CD4-positive, alpha-beta T cell (primary cell): ENCODE results near the gene TSTD1. TPM values are rescaled to one million over a fixed set of nuclear protein-coding genes. Genes with fewer than 3 reads are reported as not detected.
A peak's percentile ranks its signal among the peaks of the same experiment; 100 is the strongest.

Experiments
- ATAC-seq: fragments of 200-7000 bp; cut with Tn5 transposase; one replicate; pipeline ENCODE4 v1.10.0; 2022; ENCODE audit warnings: mild to moderate bottlenecking; ENCODE audit not compliant: poor library complexity
- CTCF ChIA-PET: fragments of 350-600 bp; sonication (Branson Sonifier 250); formaldehyde crosslinking; loops from one replicate; lab custom pipeline; 2021; ENCODE audit warnings: antibody characterized with exemption, inconsistent platforms; lab: Charles Lee
- POLR2A ChIA-PET: fragments of 350-600 bp; sonication (Branson Sonifier 250); formaldehyde crosslinking; loops from one replicate; lab custom pipeline; 2021; ENCODE audit warnings: antibody characterized with exemption, inconsistent platforms; lab: Charles Lee
- DNase-seq, 14 experiments: peaks; one replicate each; pipeline ENCODE4 v3.0.0-alpha.2; 2013 to 2020; ENCODE audit warnings: mixed read lengths in 2 of 14
- H3K27ac ChIP-seq, 2 donors: one replicate each; pipeline versions ENCODE4 v1.5.1 to v1.7.0; 2013; ENCODE audit warnings: low read length in 2 of 2, low read depth in 1 of 2, mild to moderate bottlenecking in 1 of 2
- H3K27me3 ChIP-seq, 2 experiments: 1 replicate in 1 of 2; 2 replicates in 1 of 2; pipeline versions ENCODE4 v1.6.1 to v1.7.0; 2013; ENCODE audit warnings: low read length in 2 of 2, control low read depth in 1 of 2, mild to moderate bottlenecking in 1 of 2, moderate library complexity in 1 of 2; ENCODE audit not compliant: insufficient read depth in 2 of 2, control insufficient read depth in 1 of 2
- H3K36me3 ChIP-seq: one replicate; pipeline ENCODE4 v1.6.1; 2013; ENCODE audit warnings: low read length, control low read depth; ENCODE audit not compliant: insufficient read depth
- H3K4me1 ChIP-seq: one replicate; pipeline ENCODE4 v1.6.1; 2013; ENCODE audit warnings: low read length, control low read depth; ENCODE audit not compliant: insufficient read depth
- H3K4me3 ChIP-seq: one replicate; pipeline ENCODE4 v1.5.1; 2013; ENCODE audit warnings: mild to moderate bottlenecking, low read length, moderate library complexity
- H3K9me3 ChIP-seq, 2 experiments: 1 replicate in 1 of 2; 2 replicates in 1 of 2; pipeline versions ENCODE4 v1.6.1 to v1.7.0; 2013; ENCODE audit warnings: low read length in 2 of 2, mild to moderate bottlenecking in 2 of 2, control low read depth in 1 of 2, moderate library complexity in 1 of 2; ENCODE audit not compliant: control insufficient read depth in 1 of 2, insufficient read depth in 1 of 2
- H3K27ac Mint-ChIP-seq: one replicate; pipeline ENCODE4 v1.8.0; 2020; ENCODE audit warnings: mixed read lengths
- H3K27me3 Mint-ChIP-seq: one replicate; pipeline ENCODE4 v1.8.0; 2021; ENCODE audit warnings: mixed read lengths
- H3K36me3 Mint-ChIP-seq: one replicate; pipeline ENCODE4 v1.8.0; 2021; ENCODE audit warnings: low read depth, mixed read lengths
- H3K4me1 Mint-ChIP-seq: one replicate; pipeline ENCODE4 v1.8.0; 2021; ENCODE audit warnings: low read depth, mixed read lengths
- H3K4me3 Mint-ChIP-seq: one replicate; pipeline ENCODE4 v1.8.0; 2020; ENCODE audit warnings: mild to moderate bottlenecking, mixed read lengths
- H3K9me3 Mint-ChIP-seq: one replicate; pipeline ENCODE4 v1.8.0; 2020; ENCODE audit warnings: mixed read lengths
- CTCF ChIP-seq: fragments of 200-600 bp; IDR thresholded peaks from one replicate; pipeline ENCODE4 v1.8.0; 2022; ENCODE audit warnings: antibody characterized with exemption, mild to moderate bottlenecking
- intact Hi-C, 2 experiments: fragments of 100-400 bp; cut with DNase I in 1 of 2; cut with micrococcal nuclease in 1 of 2; formaldehyde crosslinking; loops; one replicate each; pipeline versions ENCODE4 v1.15.1 to v1.9.0; 2023 to 2025; cut with DNase I, micrococcal nuclease
- total RNA-seq, 174 experiments: library from RNA in 2 of 174; stranded (reverse) in 2 of 174; gene quantifications; one replicate each; pipeline ENCODE4 v1.2.3 and lab custom pipeline; 2021 to 2026

TSTD1 gene
- total RNA-seq, 2 experiments from 2014 or later = 38.0 to 40.3 TPM

GRCh38 chr1:161074676-161075368 lies 36.1 kb upstream of the TSTD1 start:
- Histone ChIP-seq H3K4me1 (peaks cover 26% of the 10 kb centered on the region), H3K27ac (no peak overlapping the region), H3K27me3 (no peaks in the 10 kb centered on the region), H3K9me3 (no peaks in the 10 kb centered on the region), H3K36me3 (no peaks in the 10 kb centered on the region), H3K4me3 (no peak overlapping the region)
- TF ChIP-seq CTCF = no peak
- no peak for ATAC-seq
- H3K36me3 Mint-ChIP-seq = peaks cover 2% of the 10 kb centered on the region
- POLR2A ChIA-PET = no interaction called here
- no peak overlapping the region for H3K27ac Mint-ChIP-seq
- no peak overlapping the region for H3K4me3 Mint-ChIP-seq
- CTCF ChIA-PET = interaction anchor here (1.0 kb wide), 1 partner anchor 63 kb away, joined by 3 read pairs; no protein-coding TSS in a partner anchor
- intact Hi-C loops = no loop called here
- H3K27me3 Mint-ChIP-seq = no peaks in the 10 kb centered on the region
- no peak for DNase-seq
- H3K4me1 Mint-ChIP-seq = peaks cover 33% of the 10 kb centered on the region
- H3K9me3 Mint-ChIP-seq = no peaks in the 10 kb centered on the region

- CTCF ChIA-PET = interaction anchor here (0.6 kb wide), 1 partner anchor 39 kb away, joined by 3 read pairs; no protein-coding TSS in a partner anchor
- Mint-ChIP-seq H3K27me3 (no peaks in the 10 kb centered on the region), H3K4me1 (peaks cover 35% of the 10 kb centered on the region), H3K4me3 (no peak overlapping the region), H3K9me3 (no peaks in the 10 kb centered on the region), H3K36me3 (peaks cover 14% of the 10 kb centered on the region), H3K27ac (peak overlapping the region; percentile 30)
- H3K9me3 ChIP-seq = no peaks in the 10 kb centered on the region
- no peaks in the 10 kb centered on the region for H3K36me3 ChIP-seq
- no peak overlapping the region for H3K4me3 ChIP-seq
- H3K27me3 ChIP-seq = no peaks in the 10 kb centered on the region
- POLR2A ChIA-PET = no interaction called here
- H3K27ac ChIP-seq = no peak overlapping the region
- intact Hi-C loops = loop anchor here in 1 of 2 experiments (2.0 kb wide), 1 partner anchor 17 kb away; no protein-coding TSS in a partner anchor
- ATAC-seq (no peak), DNase-seq (no peak)
- TF ChIP-seq CTCF = no peak
- H3K4me1 ChIP-seq = peaks cover 32% of the 10 kb centered on the region
Measured at GRCh38 chr1:161073474-161074121, 34.8 kb upstream of the TSTD1 start.

GRCh38 chr1:161072751-161073449 lies 34.1 kb upstream of the TSTD1 start:
- peaks cover 35% of the 10 kb centered on the region for H3K4me1 ChIP-seq
- no peak overlapping the region for H3K4me3 Mint-ChIP-seq
- no peak for ATAC-seq
- peaks cover 20% of the 10 kb centered on the region for H3K36me3 Mint-ChIP-seq
- no peaks in the 10 kb centered on the region for H3K9me3 ChIP-seq
- POLR2A ChIA-PET = interaction anchor here (8.2 kb wide), 1 partner anchor 25 kb away, joined by 295 read pairs; the partner anchor contains the start of gene USF1
- peaks cover 41% of the 10 kb centered on the region for H3K4me1 Mint-ChIP-seq
- H3K4me3 ChIP-seq = no peak overlapping the region
- no peak for TF ChIP-seq CTCF
- no peak for DNase-seq
- H3K27ac ChIP-seq = no peak overlapping the region
- CTCF ChIA-PET = no interaction called here
- H3K27ac Mint-ChIP-seq = peak overlapping the region; percentile 30
- H3K36me3 ChIP-seq = no peaks in the 10 kb centered on the region
- no peaks in the 10 kb centered on the region for H3K9me3 Mint-ChIP-seq
- H3K27me3 ChIP-seq = no peaks in the 10 kb centered on the region
- intact Hi-C loops = loop anchor here (1.0 to 2.0 kb wide), 2 partner anchors 18 to 24 kb away; no protein-coding TSS in a partner anchor
- no peaks in the 10 kb centered on the region for H3K27me3 Mint-ChIP-seq
